ENCODE measurements around the gene SLC12A5.
"Not testable (repeated sequence)": the region's sequence is repeated elsewhere in the genome, so short reads cannot be mapped to it uniquely, and the experiment has no call there.

The SLC12A5 gene

GRCh38 chr20:46085179-46085851 lies 56.3 kb downstream of the SLC12A5 start:
- Histone ChIP-seq H3K4me3 (ENCODE audit: low read depth in 1 of 2, low read length in 1 of 2) (no peak overlapping the region), H3K9me3 (no peaks in the 10 kb centered on the region), H3K36me3 (no peaks in the 10 kb centered on the region), H3K27me3 (no peaks in the 10 kb centered on the region), H3K27ac (no peak overlapping the region), H3K4me1 (ENCODE audit: control insufficient read depth in 1 of 2, insufficient read depth in 1 of 2, low read depth in 1 of 2, low read length in 1 of 2) (peaks cover 17 to 19% of the 10 kb centered on the region in 2 experiments)
- TF ChIP-seq CTCF (IDR thresholded peaks at IDR 0.05): no peak

- Histone ChIP-seq H3K9me3 (no peaks in the 10 kb centered on the region), H3K4me1 (ENCODE audit: control insufficient read depth in 1 of 2, insufficient read depth in 1 of 2, low read depth in 1 of 2, low read length in 1 of 2) (peaks cover 22 to 24% of the 10 kb centered on the region in 2 experiments), H3K27ac (no peak overlapping the region), H3K4me3 (ENCODE audit: low read depth in 1 of 2, low read length in 1 of 2) (no peak overlapping the region), H3K27me3 (no peaks in the 10 kb centered on the region), H3K36me3 (no peaks in the 10 kb centered on the region)
- no peak for TF ChIP-seq CTCF (IDR thresholded peaks at IDR 0.05)
These were observed 58.1 kb downstream of the SLC12A5 start for GRCh38 chr20:46087161-46087560.

- Histone ChIP-seq H3K9me3 (no peaks in the 10 kb centered on the region), H3K4me1 (ENCODE audit: control insufficient read depth in 1 of 2, insufficient read depth in 1 of 2, low read depth in 1 of 2, low read length in 1 of 2) (peaks cover 22 to 24% of the 10 kb centered on the region in 2 experiments), H3K4me3 (ENCODE audit: low read depth in 1 of 2, low read length in 1 of 2) (peak overlapping the region; percentile 81 to 88), H3K27ac (peak overlapping the region; percentile 95), H3K36me3 (no peaks in the 10 kb centered on the region), H3K27me3 (no peaks in the 10 kb centered on the region)
- no peak for TF ChIP-seq CTCF (IDR thresholded peaks at IDR 0.05)
These were observed 59.6 kb downstream of the SLC12A5 start for GRCh38 chr20:46088409-46089166.

- no peak for TF ChIP-seq CTCF (IDR thresholded peaks at IDR 0.05)
- no peaks in the 10 kb centered on the region for H3K36me3 ChIP-seq
- H3K4me3 ChIP-seq (ENCODE audit: low read depth in 1 of 2, low read length in 1 of 2): peak overlapping the region; percentile 81 to 88
- peak overlapping the region; percentile 95 for H3K27ac ChIP-seq
- H3K4me1 ChIP-seq (ENCODE audit: control insufficient read depth in 1 of 2, insufficient read depth in 1 of 2, low read depth in 1 of 2, low read length in 1 of 2): peaks cover 22 to 24% of the 10 kb centered on the region in 2 experiments
- H3K27me3 ChIP-seq: no peaks in the 10 kb centered on the region
- H3K9me3 ChIP-seq: no peaks in the 10 kb centered on the region
These were observed 60.1 kb downstream of the SLC12A5 start for GRCh38 chr20:46089167-46089416.

GRCh38 chr20:46089417-46090388 lies 60.7 kb downstream of the SLC12A5 start, which contains the start of gene NCOA5:
NCOA5 (minus strand) TSS chr20:46089962; CDS start chr20:46079424, 10,538 bp downstream.
- peaks cover 22 to 24% of the 10 kb centered on the region in 2 experiments for H3K4me1 ChIP-seq (ENCODE audit: control insufficient read depth in 1 of 2, insufficient read depth in 1 of 2, low read depth in 1 of 2, low read length in 1 of 2)
- H3K9me3 ChIP-seq: no peaks in the 10 kb centered on the region
- peak within 1 kb of the TSS; percentile 95 for H3K27ac ChIP-seq
- no peaks in the 10 kb centered on the region for H3K36me3 ChIP-seq
- H3K27me3 ChIP-seq: no peaks in the 10 kb centered on the region
- peak; percentile 65 for TF ChIP-seq CTCF (IDR thresholded peaks at IDR 0.05)
- H3K4me3 ChIP-seq (ENCODE audit: low read depth in 1 of 2, low read length in 1 of 2): peak within 1 kb of the TSS; percentile 81 to 88

- Histone ChIP-seq H3K27me3 (peaks cover 18% of the 10 kb centered on the region), H3K4me1 (ENCODE audit: control insufficient read depth in 1 of 2, insufficient read depth in 1 of 2, low read depth in 1 of 2, low read length in 1 of 2) (peaks cover 22 to 24% of the 10 kb centered on the region in 2 experiments)
- not testable (repeated sequence) for H3K9me3 ChIP-seq; H3K4me3 ChIP-seq (ENCODE audit: low read depth in 1 of 2, low read length in 1 of 2); H3K27ac ChIP-seq; H3K36me3 ChIP-seq
These were observed 62.9 kb downstream of the SLC12A5 start for GRCh38 chr20:46091622-46092535.

Data from neutrophil (primary cell).